Inflammatory macrophage (primary cell): Measurements from ENCODE around the gene DUOX2.
"Not testable (repeated sequence)": the region's sequence is repeated elsewhere in the genome, so short reads cannot be mapped to it uniquely, and the experiment has no call there.

Experiments used
- DNase-seq, 2 donors: peaks; one replicate each; pipeline ENCODE4 v3.0.0-alpha.2; 2020 to 2022

The DUOX2 gene

DNA sequence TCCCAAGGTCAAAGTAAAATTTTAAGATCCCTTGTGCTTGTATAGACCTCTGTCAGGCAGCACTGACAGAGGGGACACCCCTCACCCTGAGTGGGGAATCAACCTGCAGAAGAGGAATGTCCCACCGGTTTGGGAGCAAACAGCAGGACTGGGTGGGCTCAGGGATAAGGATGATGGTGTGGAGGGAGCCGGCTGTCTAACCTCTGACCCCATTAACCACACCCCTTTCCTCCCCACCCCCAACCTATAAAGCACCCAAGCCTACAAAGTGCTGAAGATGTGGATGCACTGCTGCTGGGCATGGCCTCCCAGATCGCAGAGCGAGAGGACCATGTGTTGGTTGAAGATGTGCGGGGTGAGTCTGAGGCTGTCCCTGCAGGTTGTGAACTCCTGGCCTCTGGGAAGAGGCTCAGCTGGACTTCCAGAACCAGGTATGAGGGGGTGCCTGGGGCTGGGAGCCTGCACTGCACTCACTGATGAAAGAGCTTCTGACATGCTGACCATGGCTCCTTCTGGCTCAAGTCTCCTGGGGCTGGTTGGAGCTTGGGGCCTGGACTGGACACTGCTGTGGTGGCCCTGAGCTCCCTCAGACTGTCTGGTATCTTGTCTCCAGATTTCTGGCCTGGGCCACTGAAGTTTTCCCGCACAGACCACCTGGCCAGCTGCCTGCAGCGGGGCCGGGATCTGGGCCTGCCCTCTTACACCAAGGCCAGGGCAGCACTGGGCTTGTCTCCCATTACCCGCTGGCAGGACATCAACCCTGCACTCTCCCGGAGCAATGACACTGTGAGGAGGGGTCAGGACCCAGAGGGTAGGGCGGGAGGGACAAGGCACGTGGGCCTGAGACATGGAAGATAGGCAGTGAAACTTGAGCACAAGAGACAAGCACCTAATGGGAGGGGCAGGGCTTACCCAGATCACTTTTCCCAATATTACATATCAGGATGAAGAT lies 25.1 kb upstream of the DUOX2 start:
- no peak for DNase-seq

DNA sequence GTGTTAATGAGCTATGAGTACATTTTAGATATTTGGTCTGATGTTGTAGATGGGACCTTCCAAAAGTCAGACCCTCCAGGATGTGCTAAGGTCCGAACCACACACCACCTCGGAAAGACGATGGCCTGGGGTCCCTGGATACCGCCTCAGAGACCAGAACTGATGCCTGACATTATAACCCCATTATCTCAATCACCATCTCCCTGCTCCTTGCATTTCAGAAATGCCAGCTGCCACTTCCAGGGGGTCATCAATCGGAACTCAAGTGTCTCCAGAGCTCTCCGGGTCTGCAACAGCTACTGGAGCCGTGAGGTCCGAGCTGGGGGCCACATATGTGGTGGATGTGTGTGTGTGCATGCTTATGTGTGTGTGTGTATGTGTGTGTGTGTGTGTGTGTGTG lies 23.7 kb upstream of the DUOX2 start:
- no peak for DNase-seq

DNA sequence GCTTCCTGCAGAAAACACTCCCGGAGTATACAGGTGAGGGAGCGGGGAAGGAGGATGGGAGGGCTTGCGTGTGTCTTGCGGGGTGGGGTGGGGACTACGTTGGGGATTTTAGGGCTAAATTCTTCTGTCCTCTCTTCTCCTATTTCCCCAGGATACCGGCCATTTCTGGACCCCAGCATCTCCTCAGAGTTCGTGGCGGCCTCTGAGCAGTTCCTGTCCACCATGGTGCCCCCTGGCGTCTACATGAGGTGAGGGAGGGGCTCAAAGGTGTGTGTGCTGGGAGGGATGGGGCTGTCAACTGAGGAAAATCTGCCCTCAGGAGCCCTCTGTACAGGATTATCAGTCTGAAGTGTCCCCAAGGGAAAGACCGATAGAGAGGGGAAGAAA lies 22.4 kb upstream of the DUOX2 start:
- no peak for DNase-seq

DNA sequence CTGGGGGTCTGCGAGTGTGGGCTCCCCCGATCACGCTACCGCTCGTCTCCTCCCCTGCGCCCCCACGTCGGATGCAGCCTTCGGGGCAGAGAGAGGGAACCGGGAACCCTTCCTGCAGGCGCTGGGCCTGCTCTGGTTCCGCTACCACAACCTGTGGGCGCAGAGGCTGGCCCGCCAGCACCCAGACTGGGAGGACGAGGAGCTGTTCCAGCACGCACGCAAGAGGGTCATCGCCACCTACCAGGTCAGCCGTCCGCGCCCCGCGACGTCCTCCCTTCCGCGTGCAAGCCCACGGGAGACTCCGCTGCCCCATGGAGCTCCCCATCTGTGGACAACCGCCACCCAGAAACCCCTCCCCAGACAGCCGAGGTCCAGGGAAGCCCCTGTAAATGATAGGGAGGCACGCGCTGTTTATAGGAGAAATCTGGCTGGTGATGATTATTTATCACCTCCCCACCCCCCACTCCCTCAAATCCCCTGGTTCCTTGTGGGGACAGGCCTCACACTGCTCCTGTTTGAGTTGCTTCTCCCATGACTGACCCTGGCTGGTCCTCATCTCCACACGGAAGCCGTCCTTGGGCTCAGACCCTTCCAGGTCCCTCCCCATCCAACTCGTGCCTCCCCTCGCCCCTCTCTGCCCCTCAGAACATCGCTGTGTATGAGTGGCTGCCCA lies 21.9 kb upstream of the DUOX2 start:
- not testable (repeated sequence) for DNase-seq

DNA sequence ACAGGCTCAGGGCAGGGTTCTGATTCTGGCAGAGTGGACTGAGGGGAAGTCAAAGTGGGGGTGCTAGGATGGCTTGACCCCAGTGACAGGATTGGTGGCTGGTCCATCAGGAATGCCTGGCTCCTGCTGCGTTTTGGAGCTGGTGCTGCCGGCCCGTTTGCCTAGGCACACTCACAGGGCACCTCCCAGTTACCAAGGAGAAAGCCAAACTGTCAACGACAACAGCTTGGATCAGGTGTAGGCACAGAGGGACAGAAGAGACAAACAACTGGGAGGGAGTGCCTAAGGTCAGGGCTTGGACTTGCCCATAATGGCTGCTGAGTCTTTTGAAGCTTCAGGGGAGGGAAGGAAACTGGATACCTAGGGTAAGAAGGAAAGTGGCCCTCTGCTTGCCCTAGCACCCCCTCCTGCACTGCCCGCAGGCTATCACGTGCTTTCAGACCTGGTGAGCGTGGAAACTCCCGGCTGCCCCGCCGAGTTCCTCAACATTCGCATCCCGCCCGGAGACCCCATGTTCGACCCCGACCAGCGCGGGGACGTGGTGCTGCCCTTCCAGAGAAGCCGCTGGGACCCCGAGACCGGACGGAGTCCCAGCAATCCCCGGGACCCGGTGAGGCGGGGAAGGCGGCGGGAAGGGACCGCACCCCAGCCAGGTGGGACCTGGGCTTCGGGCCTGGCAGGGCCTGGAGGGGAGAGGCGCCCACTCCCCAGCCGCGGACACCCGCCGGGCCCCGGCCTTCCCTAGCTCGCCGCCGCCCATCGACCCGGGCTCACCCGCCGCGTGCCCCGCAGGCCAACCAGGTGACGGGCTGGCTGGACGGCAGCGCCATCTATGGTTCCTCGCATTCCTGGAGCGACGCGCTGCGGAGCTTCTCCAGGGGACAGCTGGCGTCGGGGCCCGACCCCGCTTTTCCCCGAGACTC lies 21.0 kb upstream of the DUOX2 start:
- no peak for DNase-seq

DNA sequence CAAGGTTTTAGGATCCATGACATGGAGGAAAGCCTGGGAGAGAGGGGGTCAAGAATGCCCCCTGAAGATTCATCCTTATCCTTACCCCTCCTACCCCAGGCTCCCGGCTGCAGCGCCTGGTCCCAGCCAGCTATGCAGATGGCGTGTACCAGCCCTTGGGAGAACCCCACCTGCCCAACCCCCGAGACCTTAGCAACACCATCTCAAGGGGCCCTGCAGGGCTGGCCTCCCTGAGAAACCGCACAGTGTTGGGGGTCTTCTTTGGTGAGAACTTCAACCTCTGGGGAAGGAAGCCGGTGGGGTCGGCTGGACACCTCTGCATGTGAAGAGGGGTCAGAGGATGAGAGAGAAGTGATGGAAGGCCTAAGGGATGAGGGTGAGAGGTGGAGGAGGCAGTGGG lies 20.1 kb upstream of the DUOX2 start:
- DNase-seq: no peak

DNA sequence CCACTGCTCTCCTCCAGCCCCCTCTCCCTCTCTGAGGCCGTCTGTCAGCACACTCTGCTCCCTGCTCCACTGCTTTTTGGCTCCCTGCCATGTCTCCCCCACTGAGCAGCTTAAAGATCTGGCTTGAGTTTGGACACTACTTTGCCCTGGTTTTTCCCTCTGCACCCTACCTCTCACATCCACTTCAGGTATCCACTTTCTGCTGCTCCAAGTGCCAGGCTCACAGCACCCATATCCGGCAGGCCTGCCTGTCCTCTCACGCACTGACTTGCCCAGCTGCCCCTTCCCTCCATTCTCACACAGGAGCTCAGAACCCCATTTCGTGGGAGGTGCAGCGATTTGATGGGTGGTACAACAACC lies 19.6 kb upstream of the DUOX2 start:
- DNase-seq: no peak

DNA sequence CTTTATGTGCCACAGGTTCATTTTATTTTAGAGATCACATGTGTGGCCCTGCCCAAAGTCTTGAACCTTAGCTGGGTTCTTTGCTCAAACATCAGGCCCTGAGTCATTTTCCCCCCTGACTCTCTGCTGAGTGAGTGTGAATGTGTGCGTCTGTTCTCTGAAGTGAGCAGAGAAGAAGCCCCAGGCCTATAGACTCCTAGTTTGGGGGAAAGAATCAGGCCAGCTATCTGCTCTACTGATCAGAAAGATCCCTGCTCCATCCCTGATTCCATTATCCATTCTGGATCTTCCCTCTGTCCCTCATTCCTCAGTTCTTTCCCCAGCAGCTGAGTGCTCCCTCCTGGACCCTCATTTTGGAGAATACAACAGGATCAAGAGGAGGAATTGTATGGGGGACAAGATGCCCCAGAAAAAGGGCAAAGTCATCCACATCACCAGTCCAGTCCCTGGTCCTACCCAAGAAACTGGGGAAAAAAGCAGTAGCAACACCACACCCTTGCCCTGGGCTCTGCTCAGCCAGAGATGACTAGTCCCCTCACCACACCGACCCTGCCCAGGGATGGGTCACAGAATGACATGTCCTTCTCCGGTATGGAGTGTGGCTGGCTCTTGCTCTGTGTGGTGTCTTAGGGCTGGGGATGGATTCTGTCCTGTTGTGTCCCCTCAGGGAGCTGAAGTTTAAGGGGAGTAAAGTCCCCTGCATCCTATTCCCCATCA lies 19.0 kb upstream of the DUOX2 start:
- no peak for DNase-seq

DNA sequence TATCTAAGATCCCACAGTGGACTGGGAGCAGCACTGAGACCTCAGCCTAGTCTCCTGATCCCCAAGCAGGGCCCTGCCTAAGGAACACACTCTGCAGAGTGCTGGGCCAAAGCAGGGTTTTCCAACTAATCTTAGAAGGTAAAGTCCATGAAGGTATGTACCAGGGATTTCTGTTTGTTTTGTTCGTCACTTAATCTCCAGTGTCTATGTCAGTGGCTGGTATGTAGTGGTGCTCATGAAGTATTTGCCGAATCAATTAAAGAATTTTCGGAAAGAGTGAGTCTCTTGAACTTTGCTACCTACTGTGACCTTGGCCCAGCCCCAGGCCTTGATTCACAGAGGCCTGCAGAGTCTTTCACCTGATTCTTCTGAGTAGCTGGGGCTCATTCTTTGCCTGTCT lies 17.5 kb upstream of the DUOX2 start:
- DNase-seq: no peak

DNA sequence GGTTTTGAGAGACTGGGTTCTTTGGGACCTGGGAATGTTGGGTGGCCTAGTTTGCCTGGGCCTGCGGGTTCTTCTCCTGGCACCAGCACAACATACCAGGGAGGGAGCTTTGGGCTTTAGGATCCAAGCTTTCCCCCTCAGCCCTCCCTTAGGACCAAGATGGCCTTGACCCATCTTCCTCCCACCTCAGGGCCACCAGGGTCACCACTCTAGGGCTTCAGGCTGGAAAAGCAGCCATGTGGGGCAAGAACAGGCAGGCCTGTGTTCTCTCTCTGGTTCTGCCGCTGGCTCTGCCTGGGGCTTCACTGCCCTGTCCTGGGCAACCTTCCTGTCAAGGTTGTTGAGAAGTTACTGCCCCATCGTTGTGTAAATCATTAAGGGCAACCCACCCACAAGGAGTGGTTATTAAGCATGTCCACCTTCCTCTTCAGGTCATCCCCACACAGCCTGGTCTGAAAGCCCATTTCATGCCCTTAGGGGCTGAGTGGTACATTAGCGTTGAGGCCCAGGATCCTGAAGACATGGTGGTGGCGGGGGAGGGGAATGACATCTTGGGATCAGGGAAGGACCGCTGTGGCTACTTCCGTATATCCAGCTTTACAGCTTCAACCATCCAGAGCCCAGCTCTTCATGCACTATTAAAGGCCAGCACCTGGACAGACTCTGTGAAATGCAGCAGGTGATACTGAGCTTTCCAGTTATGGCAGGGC lies 16.5 kb upstream of the DUOX2 start:
- DNase-seq: no peak

DNA sequence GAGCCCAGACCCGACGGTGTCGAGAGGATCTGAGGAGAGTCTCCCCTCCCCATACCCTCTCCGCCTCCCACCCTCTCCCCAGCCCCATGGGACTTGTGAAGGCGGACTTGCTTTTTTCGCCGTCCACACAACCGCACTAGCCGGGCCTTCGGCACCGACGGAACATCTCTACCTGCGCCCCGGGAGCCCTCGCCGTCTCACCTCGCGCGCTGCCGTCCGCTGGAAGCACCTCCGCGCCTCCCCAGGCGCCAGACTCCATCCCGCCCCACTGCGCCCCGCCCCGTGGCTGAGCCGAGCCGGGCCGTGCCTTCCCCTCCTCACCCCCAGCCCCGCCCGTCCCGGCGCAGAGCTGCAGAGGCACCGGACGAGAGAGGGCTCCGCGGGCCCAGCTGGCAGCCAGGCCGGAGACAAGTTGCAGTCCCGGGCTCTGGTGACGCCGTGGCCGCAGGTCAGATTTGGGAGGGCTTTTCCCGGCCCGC lies 15.7 kb upstream of the DUOX2 start, which contains the start of the genes DUOX1 and DUOXA1:
TSS of gene DUOX1 (plus strand) at position 344 of the 479 bp plus-strand sequence. CDS start 1,973 bp downstream, outside the sequence.
TSS of gene DUOXA1 (minus strand) at position 229 of the 479 bp plus-strand sequence. CDS start 6,865 bp downstream, outside the sequence.
- DNase-seq: no peak

DNA sequence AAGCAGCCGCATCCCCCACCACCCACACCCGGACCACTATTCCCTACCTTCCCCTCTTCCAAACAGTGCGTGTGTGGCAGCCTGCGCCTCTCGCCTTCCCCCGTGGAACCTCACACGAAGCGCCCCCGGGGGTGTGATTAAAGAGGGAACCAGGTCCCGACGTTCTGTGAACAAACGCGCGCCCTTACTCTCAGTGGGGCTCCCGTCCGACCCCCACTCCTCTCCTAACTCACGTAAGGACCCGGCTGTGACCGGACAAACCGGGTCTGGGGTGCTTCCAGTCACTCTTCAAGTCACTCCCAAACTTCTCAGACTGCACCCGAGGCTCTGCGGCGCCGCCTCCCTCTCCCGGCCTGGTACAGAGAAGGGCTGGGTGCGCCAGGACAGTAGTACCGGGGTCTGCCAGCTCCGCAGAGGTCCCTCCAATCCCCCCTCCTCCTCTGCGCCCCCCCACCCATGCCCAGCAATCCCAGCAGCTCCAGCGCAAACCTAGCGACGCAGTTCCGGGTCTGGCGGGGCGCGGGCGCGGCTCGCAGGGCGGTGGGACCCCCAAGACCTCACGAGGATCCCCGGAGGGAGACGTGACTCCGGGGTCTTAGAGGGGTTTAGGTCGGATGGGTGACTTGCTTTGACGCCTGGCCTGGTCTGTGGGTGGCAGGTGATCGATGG lies 15.1 kb upstream of the DUOX2 start:
- no peak for DNase-seq

DNA sequence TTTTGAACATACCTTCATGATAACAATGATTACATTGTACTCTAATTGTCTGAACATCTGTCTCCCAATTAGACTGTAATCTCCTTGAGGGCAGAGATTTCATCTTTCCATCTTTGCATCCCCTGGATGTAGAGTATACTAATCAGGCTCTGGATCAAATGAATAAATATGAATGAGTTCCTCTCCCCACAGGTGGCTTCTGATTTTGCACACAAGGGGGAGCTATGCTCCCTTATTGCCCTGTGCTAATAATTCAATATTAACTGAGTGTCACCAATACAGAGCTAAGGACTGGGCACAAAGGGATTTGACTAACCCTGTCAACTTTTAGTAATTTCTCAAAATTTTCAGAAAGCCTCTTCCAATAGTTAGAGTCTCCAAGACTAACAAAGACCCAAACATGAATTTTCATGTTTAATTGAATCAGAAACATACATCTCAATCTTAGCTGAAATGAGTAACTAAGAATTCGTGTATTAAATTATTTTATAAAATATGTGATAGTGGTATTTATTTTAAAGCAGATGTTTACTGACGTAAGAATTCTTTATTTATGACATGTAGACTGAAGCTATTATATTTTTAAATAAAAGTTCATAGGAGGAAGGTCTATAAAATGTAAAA lies 12.7 kb upstream of the DUOX2 start:
- DNase-seq: peak; percentile 48 to 50

DNA sequence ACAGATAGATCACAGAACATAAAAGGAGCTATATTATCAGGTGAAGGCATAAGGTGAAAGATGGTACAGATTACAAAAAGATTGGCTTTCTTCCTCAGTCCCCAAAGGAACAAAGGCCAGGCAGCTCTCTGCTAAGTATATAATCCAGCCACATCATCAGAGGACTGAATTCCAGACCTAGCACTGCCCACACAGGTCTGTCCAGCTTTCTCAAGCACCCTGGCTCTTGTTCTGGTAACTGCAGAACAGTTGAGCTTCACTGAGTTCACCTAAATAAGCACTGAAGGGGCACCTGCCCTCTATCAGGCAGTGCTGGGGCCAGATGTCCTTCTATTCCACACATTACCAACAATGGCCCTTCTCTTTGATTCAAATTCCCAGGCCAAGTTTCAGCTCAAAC lies 9.4 kb upstream of the DUOX2 start:
- no peak for DNase-seq

DNA sequence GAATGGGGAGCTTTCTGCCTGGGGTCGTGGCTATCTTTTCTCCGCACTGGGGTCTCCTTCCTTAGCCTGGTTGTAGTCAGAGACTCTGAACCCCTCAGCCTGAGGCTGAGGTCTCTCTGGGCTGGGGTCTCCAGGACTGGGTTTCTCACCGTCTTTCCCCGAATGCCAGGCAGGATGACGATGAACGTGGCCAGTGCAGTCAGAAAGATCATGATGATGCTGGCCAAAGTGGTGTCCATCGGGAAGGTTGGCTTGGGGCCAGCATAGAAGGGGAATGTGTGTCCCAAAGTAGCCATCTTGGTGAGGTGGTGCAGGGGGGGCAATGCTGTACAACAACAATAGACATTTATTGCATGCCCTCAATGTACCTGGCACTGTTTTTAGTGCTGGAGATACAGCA lies 8.7 kb upstream of the DUOX2 start:
- DNase-seq: no peak

DNA sequence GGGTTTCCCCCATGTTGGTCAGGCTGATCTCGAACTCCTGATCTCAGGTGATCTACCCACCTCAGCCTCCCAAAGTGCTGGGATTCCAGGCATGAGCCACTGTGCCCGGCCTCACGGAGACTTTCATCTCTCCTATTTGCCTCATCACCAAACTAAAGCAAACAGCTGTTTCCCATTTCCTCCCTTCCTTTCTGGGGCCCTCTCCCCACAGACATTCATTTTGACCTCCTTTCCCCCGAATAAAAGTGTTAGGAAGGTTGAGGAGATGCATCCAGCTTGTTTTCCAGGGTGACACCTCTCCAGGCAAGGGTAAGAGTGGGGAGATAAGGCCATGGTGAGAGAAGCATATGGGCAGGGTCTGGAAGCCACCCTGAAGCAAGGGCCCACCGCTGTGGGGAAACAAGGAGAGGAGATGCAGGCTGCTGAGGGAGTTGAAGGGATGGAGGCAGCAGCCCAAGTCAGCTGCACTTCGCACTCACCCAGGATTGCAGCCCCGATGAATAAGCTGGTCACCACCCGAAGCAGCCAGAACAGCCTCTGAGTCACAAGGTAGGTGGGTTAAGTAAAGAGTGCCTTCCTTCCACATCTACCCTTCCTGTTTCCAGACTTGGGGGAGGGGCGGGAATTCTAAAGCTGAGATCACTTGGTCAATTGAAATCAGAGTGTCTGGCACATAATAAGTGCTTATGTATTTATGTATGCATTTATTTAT lies 7.9 kb upstream of the DUOX2 start:
- peak; percentile 77 to 92 for DNase-seq

DNA sequence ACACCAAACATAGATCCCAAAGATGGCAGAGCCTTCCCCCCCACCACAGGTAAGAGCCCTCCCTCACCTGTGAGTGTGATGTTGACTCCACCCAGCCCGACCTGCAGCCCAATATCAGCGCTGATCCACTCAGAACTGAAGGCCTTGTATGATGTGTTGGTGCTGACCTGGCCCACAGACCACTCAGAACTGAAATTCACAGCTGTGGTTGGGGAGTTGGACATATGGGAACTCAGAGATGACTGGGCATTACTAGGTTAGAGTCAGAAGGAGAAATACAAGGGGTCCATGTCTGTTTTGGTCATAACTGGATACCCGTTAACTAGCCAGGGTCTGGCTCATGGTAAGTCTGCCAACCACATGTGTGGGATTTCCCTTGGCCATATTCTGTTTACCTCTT lies 7.0 kb upstream of the DUOX2 start:
- DNase-seq: no peak

DNA sequence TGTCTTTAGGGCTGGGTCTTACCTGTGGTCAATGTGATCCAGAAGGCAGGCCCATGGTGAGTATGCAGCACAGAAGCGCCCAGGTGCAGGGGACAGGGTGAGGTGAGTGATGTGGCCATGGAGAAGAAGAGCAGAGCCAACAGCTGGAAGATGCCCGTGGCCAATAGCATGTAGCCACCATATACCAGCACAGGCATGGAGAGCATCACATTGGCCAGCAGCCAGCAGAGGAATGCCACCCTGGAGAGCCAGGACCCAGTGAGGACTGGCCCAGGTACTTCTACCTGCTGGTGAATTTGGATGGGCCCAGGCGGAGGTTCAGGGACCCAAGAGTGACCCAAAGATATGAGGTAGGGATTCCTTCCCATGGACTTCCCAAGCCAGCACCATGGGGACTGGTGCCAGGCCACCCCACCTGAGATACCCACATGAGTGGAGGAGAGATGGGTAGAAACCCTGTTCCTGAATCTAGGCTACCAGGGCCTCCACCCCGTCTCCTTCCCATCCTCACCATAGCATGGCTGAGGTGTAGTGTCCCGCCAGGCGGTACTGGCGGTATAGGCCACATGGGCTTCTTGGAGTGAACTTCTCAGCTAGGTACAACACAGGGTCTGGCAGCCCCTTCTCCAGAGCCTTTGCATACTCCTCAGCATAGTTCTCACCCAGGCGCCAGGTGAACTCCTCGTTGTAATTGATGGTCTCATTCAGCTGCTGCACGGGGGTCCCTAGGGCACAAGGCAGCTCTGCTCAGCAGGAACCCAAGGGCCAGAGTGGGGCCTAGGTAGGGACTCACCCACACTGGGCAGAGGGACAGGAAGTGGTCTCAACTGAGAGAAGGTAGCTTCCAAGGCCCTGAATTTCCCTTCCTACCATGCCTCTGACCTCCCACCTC lies 6.4 kb upstream of the DUOX2 start:
- no peak for DNase-seq
